BJ (cell line): ENCODE data around the gene PRTFDC1. TPM values are rescaled to one million over a fixed set of nuclear protein-coding genes. Genes with fewer than 3 reads are reported as not detected.

Experiments
- CTCF ChIA-PET: fragments of 350-600 bp; formaldehyde crosslinking; extraction: SDS; loops from one replicate; lab custom pipeline; 2021; ENCODE audit warnings: antibody characterized with exemption, inconsistent platforms; lab: Yijun Ruan, JAX
- POLR2A ChIA-PET: fragments of 300-600 bp; sonication (Branson Sonifier 250); formaldehyde crosslinking; extraction: SDS; loops from one replicate; lab custom pipeline; 2021; ENCODE audit warnings: antibody characterized with exemption; lab: Charles Lee
- DNase-seq: peaks from one replicate; pipeline ENCODE4 v3.0.0-alpha.2; 2011; ENCODE audit warnings: low read depth
- H3K27me3 ChIP-seq: 2 replicates; pipeline ENCODE4 v1.6.0; 2011; ENCODE audit warnings: low read length; ENCODE audit not compliant: control insufficient read depth, insufficient read depth
- H3K36me3 ChIP-seq: 2 replicates; pipeline ENCODE4 v1.5.1; 2011; ENCODE audit warnings: low read length; ENCODE audit not compliant: control insufficient read depth, insufficient read depth
- H3K4me3 ChIP-seq: 2 replicates; pipeline ENCODE4 v1.5.1; 2011; ENCODE audit warnings: low read depth, mild to moderate bottlenecking, control low read depth, low read length
- CTCF ChIP-seq: IDR thresholded peaks from 2 replicates; pipeline ENCODE4 v1.5.1; 2011; ENCODE audit warnings: low read depth, mild to moderate bottlenecking, control low read depth, inconsistent platforms, low read length, moderate library complexity; ENCODE audit not compliant: insufficient read depth
- polyA plus RNA-seq: library from polyadenylated mRNA; depleted of rRNA; stranded (reverse); fragments of >200 nt; gene quantifications from 2 replicates; pipeline ENCODE4 v1.2.3, GENCODE V29; 2011

Gene PRTFDC1
- polyA plus RNA-seq, 1 experiment = 8.1 TPM

GRCh38 chr10:24983946-24984345 lies 31.5 kb upstream of the PRTFDC1 start:
- Histone ChIP-seq H3K4me3 (no peak overlapping the region), H3K36me3 (no peaks in the 10 kb centered on the region), H3K27me3 (no peaks in the 10 kb centered on the region)
- ChIA-PET CTCF (interaction anchor here (0.8 kb wide), 1 partner anchor 22 kb away, joined by 3 read pairs; no protein-coding TSS in a partner anchor), POLR2A (interaction anchor here (0.5 kb wide), 1 partner anchor 19 kb away, joined by 3 read pairs; no protein-coding TSS in a partner anchor)
- TF ChIP-seq CTCF = no peak
- no peak for DNase-seq

GRCh38 chr10:24983130-24983529 lies 30.7 kb upstream of the PRTFDC1 start:
- Histone ChIP-seq H3K27me3 (no peaks in the 10 kb centered on the region), H3K36me3 (no peaks in the 10 kb centered on the region), H3K4me3 (no peak overlapping the region)
- no peak for DNase-seq
- POLR2A ChIA-PET = no interaction called here
- TF ChIP-seq CTCF = no peak
- CTCF ChIA-PET = no interaction called here

DNA sequence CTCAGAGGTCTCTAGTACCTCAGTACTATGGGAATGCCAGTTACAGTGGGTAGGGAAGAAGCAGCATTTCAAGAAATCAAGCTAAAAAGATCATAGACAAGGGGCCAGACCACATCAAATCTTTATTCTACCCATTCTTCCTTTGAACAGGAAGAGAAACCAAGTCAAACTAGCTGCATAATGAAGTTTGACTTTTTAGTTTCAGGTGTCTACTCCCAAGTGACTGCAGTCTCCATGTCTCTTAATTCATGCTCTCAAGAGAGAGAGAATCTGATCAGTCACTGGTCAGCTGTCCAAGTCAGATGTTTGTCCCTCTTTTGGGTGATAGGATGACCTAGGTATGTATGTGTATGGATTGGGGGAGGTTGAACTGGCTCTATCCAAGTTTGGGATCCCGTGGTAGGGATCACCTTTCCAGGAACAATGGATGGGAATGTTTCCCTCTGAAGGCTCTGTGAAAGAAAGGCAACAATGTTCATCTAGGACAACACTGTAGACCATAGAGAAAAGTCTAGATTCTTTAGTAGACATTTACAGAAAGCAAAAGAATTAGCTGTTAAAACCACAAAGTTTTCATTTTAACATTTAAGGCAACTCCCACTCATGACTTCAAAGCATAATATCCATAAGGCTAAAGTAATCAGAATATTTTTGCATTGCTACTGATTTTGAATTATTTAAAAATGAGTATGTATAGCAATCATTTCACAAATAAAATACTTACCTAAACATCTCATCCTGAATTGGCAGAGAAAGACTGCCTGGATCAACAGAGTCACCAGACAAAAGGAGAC lies 30.1 kb upstream of the PRTFDC1 start:
- H3K4me3 ChIP-seq = no peak overlapping the region
- H3K27me3 ChIP-seq = no peaks in the 10 kb centered on the region
- ChIA-PET POLR2A (interaction anchor here (0.6 kb wide), 1 partner anchor 332 kb away, joined by 4 read pairs; no protein-coding TSS in a partner anchor), CTCF (interaction anchor here (0.8 to 1.8 kb wide), 3 partner anchors 21 to 365 kb away, joined by 3 to 7 read pairs (median 3); no protein-coding TSS in a partner anchor)
- H3K36me3 ChIP-seq = no peaks in the 10 kb centered on the region
- no peak for TF ChIP-seq CTCF
- no peak for DNase-seq

DNA sequence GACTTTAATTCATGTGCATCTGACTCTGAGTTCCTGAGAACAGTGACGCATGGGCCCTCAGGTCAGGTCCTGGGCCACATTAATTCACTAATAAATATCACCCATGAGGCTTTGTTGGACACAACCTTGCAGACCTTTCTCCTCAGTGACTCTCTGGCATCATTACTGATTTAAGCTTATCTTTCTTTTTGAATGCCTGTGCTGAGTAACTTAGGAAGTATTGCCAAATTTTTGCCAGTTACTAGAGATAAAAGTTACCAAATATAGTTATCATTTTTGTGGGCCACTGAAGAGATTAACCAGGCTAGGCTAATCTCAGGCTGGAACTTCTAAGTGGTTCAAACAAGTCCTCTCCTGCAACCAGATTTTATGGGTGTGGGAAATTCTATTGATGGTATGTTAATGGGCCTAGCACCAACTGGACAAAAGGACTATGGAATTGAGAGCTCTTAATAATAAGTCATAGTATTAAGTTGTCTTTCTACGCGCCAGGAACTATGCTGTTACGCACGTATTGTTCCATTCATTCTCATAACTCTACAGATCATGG lies 28.8 kb upstream of the PRTFDC1 start:
- Histone ChIP-seq H3K27me3 (no peaks in the 10 kb centered on the region), H3K4me3 (no peak overlapping the region), H3K36me3 (no peaks in the 10 kb centered on the region)
- TF ChIP-seq CTCF = no peak
- DNase-seq = no peak
- POLR2A ChIA-PET = no interaction called here
- CTCF ChIA-PET = interaction anchor here (1.2 to 1.8 kb wide), 3 partner anchors 10 to 364 kb away, joined by 3 to 7 read pairs (median 3); no protein-coding TSS in a partner anchor

DNA sequence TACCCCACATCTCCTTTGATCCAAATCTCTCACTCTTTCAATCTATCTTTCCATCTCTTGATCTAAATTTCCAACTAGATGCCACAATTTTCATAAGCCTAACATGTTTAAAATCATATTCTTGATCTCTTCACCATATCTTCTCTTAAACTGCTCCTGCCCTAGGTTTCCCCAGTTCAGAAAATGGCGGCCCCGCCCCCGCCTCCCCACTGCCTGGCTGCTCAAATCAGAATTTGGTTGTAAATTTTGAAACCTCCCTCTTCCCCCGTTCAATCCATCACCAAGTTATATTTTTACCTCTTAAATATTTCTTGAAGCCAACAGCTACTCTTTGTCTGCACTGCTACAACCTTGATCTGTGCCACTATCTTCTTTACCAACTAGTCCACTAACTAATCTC lies 27.3 kb upstream of the PRTFDC1 start:
- ChIA-PET POLR2A (no interaction called here), CTCF (interaction anchor here (1.4 kb wide), 2 partner anchors 11 to 202 kb away, joined by 3 read pairs; no protein-coding TSS in a partner anchor)
- no peak for TF ChIP-seq CTCF
- no peaks in the 10 kb centered on the region for H3K36me3 ChIP-seq
- H3K27me3 ChIP-seq = no peaks in the 10 kb centered on the region
- no peak overlapping the region for H3K4me3 ChIP-seq
- no peak for DNase-seq
